Activated naive CD8-positive, alpha-beta T cell treated with anti-CD3 and anti-CD28 coated beads, Interleukin-2, amount 50 U/mL, for 24 hours (primary cell): ENCODE measurements around the gene CLIC3.

ENCODE experiments used
- ATAC-seq: fragments of 150-1000 bp; cut with Tn5 transposase; one replicate; pipeline ENCODE4 v1.10.0; 2021
- DNase-seq: peaks from one replicate; pipeline ENCODE4 v3.0.0; 2021
- H3K27ac Mint-ChIP-seq: one replicate; pipeline ENCODE4 v1.8.0; 2021; ENCODE audit warnings: mild to moderate bottlenecking, mixed read lengths
- H3K27me3 Mint-ChIP-seq: one replicate; pipeline ENCODE4 v1.8.0; 2021; ENCODE audit warnings: mixed read lengths
- H3K36me3 Mint-ChIP-seq: one replicate; pipeline ENCODE4 v1.8.0; 2021; ENCODE audit warnings: low read depth, mixed read lengths
- H3K4me1 Mint-ChIP-seq: one replicate; pipeline ENCODE4 v1.8.0; 2021; ENCODE audit warnings: mixed read lengths
- H3K4me3 Mint-ChIP-seq: one replicate; pipeline ENCODE4 v1.8.0; 2021; ENCODE audit warnings: mild to moderate bottlenecking, moderate library complexity, mixed read lengths
- H3K9me3 Mint-ChIP-seq: one replicate; pipeline ENCODE4 v1.8.0; 2021; ENCODE audit warnings: mixed read lengths

Gene CLIC3

DNA sequence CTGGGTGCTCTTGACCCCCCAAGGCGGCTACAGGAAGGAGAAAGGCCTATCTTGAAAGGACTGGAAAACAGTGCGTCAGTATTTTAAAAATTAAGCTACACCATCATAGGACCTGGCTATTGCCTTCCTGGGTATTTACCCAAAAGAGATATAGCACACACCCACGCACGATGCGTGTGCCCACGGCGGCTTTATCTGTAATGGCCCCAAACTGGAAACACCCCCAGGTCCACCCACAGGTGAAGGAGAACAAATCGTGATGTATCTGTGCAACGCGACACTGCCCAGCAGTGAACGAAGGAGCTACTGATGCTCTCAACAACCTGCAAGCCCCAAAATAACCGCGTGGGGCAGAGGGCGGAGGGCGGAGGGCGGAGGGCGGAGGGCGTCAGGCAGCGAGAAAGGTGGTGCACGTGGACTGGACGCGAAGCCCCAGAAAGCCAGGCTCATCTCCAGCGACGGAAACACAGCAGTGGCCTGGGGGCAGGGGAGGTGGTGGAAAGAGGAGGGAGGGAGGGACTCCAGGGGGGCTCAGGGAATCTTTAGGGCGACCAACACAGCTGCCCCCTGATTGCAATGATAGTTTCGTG, 31.4 kb downstream of the CLIC3 start:
- Mint-ChIP-seq H3K4me3 (no peak overlapping the region), H3K27me3 (no peaks in the 10 kb centered on the region), H3K36me3 (no peaks in the 10 kb centered on the region), H3K27ac (no peak overlapping the region), H3K4me1 (peaks cover 31% of the 10 kb centered on the region), H3K9me3 (no peaks in the 10 kb centered on the region)
- ATAC-seq, result no peak
- DNase-seq, result no peak

DNA sequence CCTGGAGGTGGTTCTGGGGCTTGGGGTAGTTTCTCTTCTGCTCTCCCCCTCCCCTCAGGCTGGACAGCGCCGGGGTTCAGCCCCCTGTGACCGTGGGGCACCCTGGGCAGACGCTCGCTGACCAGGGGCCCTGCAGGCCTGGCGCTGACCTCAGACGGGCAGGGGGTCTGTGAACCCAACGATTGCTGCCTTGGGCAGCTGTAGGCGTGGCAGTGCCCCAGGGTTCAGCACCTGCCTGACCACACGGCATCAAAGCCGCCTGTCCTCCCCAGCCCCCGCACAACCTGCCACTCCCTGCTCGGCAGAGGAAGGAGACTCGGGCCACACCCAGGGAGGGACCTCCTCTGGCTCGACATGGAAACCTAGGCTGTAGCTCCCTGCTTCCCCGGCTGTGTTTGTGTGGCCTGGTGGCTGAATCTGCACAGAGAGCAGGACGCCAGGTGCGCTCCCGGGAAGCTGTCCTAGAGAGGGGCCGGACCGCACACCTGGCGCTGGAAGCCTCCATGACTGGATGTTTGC, 32.1 kb downstream of the CLIC3 start:
- Mint-ChIP-seq H3K27ac (no peak overlapping the region), H3K4me1 (peaks cover 32% of the 10 kb centered on the region), H3K27me3 (no peaks in the 10 kb centered on the region), H3K9me3 (no peaks in the 10 kb centered on the region), H3K36me3 (no peaks in the 10 kb centered on the region), H3K4me3 (no peak overlapping the region)
- ATAC-seq (no peak), DNase-seq (no peak)

DNA sequence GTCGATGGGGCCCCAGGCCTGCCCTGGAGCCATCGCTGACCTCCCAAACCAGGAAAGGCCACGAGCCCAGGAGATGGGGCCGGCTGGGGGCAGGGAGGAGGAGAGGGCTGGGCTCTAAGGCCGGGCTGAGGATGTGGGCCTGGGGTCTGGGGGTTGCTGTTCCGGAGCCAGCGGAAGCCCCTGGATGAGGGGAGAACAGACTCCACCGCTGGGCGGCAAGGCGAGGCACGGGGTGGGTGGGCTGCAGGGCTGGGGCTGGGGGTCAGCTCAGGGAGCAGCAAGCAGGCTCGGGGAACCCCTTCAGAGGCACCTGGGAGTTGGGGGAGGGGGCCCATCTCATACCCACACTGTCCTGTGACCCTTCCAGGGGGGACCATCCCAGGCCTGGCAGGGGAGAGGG, 32.6 kb downstream of the CLIC3 start:
- Mint-ChIP-seq H3K9me3 (no peaks in the 10 kb centered on the region), H3K4me1 (peaks cover 32% of the 10 kb centered on the region), H3K27me3 (no peaks in the 10 kb centered on the region), H3K4me3 (no peak overlapping the region), H3K36me3 (no peaks in the 10 kb centered on the region), H3K27ac (no peak overlapping the region)
- DNase-seq (no peak), ATAC-seq (no peak)

DNA sequence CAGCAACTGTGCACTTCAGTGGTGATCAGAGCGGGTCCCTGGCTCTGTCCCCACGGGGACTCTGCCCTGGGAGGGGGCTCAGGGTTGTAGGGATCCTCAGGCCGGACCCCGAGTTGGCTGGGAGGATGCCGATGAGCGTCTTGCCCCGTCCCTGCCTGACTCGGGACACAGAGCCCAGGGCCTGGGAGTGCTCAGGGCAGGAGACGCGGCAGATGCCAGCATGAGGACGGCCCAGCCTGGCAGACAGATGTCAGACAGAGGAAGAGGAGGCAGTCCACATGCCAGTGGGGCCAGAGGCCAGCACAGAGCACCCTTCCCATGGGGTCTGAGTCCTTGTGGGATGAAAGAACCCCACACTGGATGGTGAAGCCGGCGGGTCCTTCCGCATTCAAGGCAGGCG, 33.0 kb downstream of the CLIC3 start:
- Mint-ChIP-seq H3K36me3 (no peaks in the 10 kb centered on the region), H3K27ac (no peak overlapping the region), H3K9me3 (no peaks in the 10 kb centered on the region), H3K4me3 (no peak overlapping the region), H3K27me3 (no peaks in the 10 kb centered on the region), H3K4me1 (peaks cover 32% of the 10 kb centered on the region)
- DNase-seq, result no peak
- no peak for ATAC-seq

DNA sequence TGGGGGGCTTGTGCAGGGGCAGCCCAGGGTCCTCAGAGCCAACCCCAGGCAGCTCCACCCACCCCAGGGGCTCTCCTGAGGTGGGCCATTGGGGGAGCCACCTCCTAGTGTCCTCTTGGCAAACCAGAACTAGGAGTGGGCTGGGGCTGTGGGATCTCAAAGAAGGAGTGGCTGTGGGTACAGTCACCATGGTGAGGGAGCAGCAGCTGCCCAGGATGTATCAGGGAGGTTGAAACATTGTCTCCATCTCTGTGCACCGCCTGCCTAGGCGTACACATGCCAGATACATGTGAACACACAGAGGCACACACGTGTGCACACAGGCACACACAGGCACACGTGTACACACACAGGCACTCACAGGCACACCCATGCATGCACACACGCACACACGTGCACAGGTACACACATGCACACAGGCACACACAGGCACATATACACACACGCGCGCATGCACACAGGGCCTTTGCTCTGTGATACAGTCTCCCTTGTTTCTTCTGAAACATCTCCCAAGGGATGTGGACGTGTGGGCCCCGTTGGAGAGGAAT, 33.6 kb downstream of the CLIC3 start:
- Mint-ChIP-seq H3K27ac (peak overlapping the region; percentile 42), H3K4me3 (no peak overlapping the region), H3K27me3 (no peaks in the 10 kb centered on the region), H3K4me1 (peaks cover 32% of the 10 kb centered on the region), H3K9me3 (no peaks in the 10 kb centered on the region), H3K36me3 (no peaks in the 10 kb centered on the region)
- ATAC-seq, result no peak
- DNase-seq, result no peak

DNA sequence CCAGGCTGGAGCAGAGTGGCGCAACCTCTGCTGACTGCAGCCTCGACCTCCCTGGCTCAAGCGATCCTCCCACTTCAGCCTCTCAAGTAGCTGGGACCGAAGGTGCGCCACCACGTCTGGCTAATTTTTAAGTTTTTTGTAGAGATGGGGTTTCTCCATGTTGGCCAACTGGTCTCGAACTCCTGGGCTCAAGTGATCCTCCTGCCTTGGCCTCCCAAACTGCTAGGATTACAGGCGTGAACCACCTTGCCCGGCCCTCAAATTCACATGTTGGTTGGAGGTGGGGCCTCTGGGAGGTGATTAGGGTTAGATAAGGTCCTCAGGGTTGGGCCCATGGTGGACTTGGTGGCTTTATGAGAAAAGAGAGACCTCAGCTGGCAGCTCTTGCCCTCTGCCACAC, 34.2 kb downstream of the CLIC3 start:
- Mint-ChIP-seq H3K36me3 (no peaks in the 10 kb centered on the region), H3K4me3 (no peak overlapping the region), H3K27me3 (no peaks in the 10 kb centered on the region), H3K9me3 (no peaks in the 10 kb centered on the region), H3K27ac (no peak overlapping the region), H3K4me1 (peaks cover 32% of the 10 kb centered on the region)
- no peak for ATAC-seq
- DNase-seq, result no peak

DNA sequence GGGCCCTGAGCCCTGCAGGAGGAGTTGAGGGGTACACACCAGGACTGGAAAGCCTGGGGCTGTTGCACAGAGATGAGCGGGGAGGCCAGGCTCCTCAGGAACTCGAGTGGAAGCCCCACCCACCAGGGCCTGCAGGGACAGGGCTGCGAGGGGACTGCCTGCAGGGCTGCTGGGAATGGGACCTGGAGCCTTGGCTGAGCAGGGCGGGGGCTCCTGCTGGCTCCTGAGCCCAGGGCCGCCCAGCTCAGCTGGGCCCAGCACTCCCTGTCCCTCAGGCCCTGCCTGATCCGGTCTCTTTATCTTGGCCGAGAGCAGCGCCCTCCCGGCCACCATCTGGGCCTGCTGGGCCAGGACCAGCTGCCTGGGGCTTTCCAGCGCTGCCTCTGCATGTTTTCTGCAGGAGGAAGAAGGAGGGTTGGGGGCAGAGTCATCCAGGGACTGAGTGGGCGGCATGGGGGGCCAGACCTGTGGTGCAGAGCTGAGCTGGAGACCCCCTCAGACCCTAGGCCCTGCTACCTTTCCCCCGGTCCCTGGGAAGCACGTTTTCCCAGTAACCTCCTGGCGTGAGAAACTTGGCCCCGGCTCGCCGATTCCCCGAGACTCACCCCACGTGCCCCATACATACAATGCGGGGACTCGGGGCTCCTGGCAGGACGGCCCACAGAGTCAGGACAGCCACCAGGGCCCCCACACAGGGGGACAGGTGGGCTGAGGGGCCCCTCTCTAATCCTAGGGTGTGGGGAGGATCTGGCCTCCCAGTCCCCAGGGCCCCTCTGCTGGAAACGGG, 34.9 kb downstream of the CLIC3 start:
- no peak for ATAC-seq
- H3K4me3 Mint-ChIP-seq, result no peak overlapping the region
- no peak for DNase-seq
- no peaks in the 10 kb centered on the region for H3K27me3 Mint-ChIP-seq
- H3K4me1 Mint-ChIP-seq, result peaks cover 30% of the 10 kb centered on the region
- H3K27ac Mint-ChIP-seq, result no peak overlapping the region
- H3K36me3 Mint-ChIP-seq, result peaks cover 2% of the 10 kb centered on the region
- H3K9me3 Mint-ChIP-seq, result peaks cover 4% of the 10 kb centered on the region

DNA sequence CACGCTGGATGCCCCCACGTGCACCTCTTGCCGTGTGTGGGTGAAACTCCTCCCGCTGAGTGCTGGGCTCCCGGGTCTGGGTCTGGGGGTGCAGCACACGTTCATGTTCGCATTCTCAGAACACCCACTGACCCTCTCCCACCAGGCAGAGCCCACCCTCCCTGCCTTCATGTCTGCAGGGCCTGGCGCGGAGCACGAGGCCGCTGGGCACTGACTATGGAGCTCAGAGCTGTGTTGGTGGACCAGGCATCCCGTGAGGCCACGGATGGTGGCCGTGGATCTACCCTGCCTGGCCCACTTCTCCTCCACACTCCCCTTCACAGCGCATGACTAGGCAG, 35.5 kb downstream of the CLIC3 start:
- Mint-ChIP-seq H3K27ac (no peak overlapping the region), H3K4me3 (no peak overlapping the region), H3K27me3 (no peaks in the 10 kb centered on the region), H3K4me1 (peaks cover 25% of the 10 kb centered on the region), H3K36me3 (peaks cover 2% of the 10 kb centered on the region), H3K9me3 (peaks cover 4% of the 10 kb centered on the region)
- DNase-seq (no peak), ATAC-seq (no peak)

DNA sequence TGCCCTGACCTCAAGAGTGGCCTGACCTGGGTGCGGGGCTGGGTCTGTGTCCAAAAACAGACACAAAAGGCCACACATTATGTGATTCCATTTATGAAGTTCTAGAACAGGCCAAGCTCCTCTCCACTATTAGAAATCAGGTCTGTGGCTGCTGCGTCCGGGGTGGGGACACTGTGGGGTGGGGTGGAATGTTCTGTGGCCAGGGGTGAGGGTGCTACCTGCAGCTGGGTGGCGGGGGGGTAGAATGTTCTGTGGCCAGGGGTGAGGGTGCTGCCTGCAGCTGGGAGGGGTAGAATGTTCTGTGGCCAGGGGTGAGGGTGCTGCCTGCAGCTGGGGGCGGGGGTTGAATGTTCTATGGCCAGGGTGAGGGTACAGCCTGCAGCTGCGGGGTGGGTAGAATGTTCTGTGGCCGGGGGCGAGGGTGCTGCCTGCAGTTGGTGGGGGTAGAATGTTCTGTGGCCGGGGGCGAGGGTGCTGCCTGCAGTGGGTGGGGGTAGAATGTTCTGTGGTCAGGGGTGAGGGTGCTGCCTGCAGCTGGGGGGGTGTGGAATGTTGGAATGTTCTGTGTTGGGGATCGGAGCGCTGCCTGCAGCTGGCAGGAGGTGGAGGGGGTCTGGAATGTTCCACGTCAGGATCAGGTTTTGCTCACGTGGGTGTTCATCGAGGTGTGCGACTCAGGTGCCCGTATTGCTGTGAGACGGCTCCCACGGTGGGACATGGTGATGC, 36.0 kb downstream of the CLIC3 start:
- ATAC-seq, result no peak
- DNase-seq, result no peak
- Mint-ChIP-seq H3K27ac (no peak overlapping the region), H3K4me3 (no peak overlapping the region), H3K36me3 (peaks cover 2% of the 10 kb centered on the region), H3K4me1 (peaks cover 19% of the 10 kb centered on the region), H3K9me3 (peaks cover 4% of the 10 kb centered on the region), H3K27me3 (no peaks in the 10 kb centered on the region)

DNA sequence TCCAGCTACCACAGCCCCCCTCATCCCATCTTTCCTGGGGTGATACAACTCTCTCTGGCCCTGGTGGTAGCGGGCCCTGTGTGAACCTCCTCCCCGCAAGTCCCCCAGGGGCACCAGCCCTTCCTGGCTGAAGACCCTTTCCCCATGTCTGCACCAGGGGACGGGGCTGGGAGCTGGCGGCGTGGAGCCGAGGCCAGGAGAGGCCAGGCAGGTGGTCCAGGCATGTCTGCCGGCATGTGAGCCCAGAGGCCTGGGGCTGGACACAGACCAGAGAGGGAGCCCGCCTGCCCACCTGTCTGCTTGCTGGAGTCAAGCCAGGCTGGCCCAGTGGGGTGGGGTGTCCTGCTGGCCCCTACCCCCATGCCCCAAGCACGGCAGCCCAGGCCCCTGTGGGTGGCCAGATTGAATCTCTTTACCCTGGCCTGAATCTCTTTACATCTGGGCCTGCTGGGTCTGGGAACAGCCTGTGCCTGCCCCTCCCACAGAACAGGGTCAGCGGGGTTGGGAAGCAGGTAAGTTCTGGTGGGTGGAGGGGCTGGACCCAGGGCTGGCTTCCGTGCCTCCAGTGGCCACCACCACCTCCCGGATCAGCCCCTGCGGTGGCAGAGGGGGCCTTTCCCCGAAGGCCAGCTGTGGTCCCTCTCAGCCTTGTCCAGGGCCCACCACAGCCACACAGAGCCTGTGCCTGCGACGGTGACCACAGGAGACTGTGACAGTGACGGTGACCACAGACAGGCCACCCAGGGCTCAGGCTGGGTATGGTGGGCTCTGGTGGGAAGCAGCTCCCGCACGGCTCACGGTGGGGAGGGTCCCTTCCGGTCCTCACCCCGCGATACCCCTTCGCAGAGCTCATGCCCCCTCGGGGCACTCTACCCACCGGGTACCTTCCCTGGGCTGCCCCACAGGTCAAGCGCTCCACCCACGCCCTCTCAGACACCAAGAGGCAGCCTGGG, 37.2 kb downstream of the CLIC3 start:
- DNase-seq, result no peak

DNA sequence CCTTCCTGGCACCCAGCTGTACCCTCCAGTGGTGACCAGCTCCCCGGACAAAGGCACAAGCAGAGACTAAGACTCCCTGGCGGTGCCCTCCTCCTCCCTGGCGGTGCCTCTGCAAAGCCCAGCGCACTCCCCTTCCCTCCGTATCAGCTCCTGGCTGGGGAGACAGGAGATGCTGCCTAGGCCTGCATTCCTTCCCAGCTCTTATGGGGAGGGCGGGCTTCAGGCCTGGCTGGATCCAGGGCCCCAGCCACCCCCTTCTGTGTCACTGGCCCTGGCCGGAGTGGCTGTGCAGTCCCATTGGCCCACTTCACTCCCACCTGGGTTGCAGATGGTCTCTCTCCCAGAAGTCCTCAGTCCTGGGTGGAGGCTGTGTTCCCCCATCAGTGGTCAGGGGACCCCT, 37.9 kb downstream of the CLIC3 start:
- H3K27me3 Mint-ChIP-seq, result no peaks in the 10 kb centered on the region
- DNase-seq (no peak), ATAC-seq (no peak)
- no peak overlapping the region for H3K27ac Mint-ChIP-seq
- peaks cover 4% of the 10 kb centered on the region for H3K9me3 Mint-ChIP-seq
- peaks cover 13% of the 10 kb centered on the region for H3K4me1 Mint-ChIP-seq
- H3K36me3 Mint-ChIP-seq, result peaks cover 2% of the 10 kb centered on the region
- no peak overlapping the region for H3K4me3 Mint-ChIP-seq

More for the DNA sequence above, 37.2 kb downstream of the CLIC3 start:
- H3K27me3 Mint-ChIP-seq, result no peaks in the 10 kb centered on the region
- no peak overlapping the region for H3K27ac Mint-ChIP-seq
- H3K4me3 Mint-ChIP-seq, result no peak overlapping the region
- ATAC-seq, result no peak
- peaks cover 13% of the 10 kb centered on the region for H3K4me1 Mint-ChIP-seq
- peaks cover 2% of the 10 kb centered on the region for H3K36me3 Mint-ChIP-seq
- peaks cover 4% of the 10 kb centered on the region for H3K9me3 Mint-ChIP-seq

DNA sequence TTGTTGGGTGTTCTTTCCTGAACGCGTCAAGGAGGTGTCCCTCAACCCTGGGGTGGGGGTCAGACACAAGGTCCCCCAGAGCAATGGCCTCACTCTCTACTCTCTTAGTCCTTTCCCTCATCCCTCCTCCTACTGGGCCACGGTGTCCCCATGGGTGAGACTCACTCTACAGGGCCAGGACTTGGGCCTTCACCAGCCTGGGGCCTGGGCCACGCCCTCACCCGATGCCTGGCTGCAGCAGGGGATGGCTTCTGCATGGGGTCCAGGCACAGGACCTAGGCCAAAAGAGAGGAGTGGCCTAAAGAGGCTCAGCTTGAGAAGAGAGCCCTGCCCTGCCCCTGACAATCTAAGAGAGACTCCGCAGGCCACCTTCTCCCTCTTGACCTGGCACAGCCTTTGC, 38.5 kb downstream of the CLIC3 start:
- Mint-ChIP-seq H3K27ac (no peak overlapping the region), H3K36me3 (peaks cover 2% of the 10 kb centered on the region), H3K27me3 (no peaks in the 10 kb centered on the region), H3K4me3 (no peak overlapping the region), H3K4me1 (peaks cover 9% of the 10 kb centered on the region), H3K9me3 (peaks cover 4% of the 10 kb centered on the region)
- ATAC-seq (no peak), DNase-seq (no peak)

DNA sequence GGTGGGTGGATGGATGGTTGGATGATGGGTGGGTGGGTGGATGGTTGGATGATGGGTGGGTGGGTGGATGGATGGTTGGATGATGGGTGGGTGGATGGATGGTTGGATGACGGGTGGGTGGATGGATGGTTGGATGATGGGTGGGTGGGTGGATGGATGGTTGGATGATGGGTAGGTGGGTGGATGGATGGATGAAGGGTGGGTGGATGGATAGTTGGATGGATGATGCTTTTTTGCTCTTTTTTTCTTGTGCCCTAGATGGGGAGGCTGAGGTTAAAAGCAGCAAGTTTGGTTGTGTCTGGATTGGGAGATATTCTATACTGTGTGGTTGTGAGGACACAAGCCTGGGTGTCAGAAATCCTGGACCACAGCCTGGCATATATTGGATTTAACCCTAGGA, 38.9 kb downstream of the CLIC3 start:
- Mint-ChIP-seq H3K36me3 (peaks cover 2% of the 10 kb centered on the region), H3K4me1 (peaks cover 7% of the 10 kb centered on the region), H3K27me3 (no peaks in the 10 kb centered on the region), H3K4me3 (no peak overlapping the region), H3K9me3 (peaks cover 4% of the 10 kb centered on the region), H3K27ac (no peak overlapping the region)
- ATAC-seq (no peak), DNase-seq (no peak)

DNA sequence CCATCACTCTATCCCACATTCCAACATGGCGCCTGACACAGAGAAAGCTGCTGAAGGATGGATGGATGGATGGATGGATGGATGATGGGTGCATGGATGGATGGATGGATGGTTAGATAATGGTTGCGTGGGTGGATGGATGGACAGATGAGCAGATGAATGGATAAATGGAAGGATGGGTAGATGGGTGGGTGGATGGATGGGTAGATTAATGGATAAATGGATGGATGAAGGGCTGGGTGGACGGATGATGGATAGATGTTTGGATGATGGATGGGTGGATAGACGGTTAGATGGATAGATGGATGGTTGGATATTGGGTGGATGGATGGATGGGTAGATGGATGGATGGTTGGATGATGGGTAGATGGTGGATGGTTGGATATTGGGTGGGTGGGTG, 39.8 kb downstream of the CLIC3 start:
- Mint-ChIP-seq H3K4me1 (peaks cover 7% of the 10 kb centered on the region), H3K9me3 (peaks cover 4% of the 10 kb centered on the region), H3K36me3 (peaks cover 2% of the 10 kb centered on the region), H3K4me3 (no peak overlapping the region), H3K27me3 (no peaks in the 10 kb centered on the region), H3K27ac (no peak overlapping the region)
- ATAC-seq, result no peak
- no peak for DNase-seq
